GM19240 (cell line): ENCODE data around the gene ZNF407.
"Not testable (repeated sequence)": the region's sequence is repeated elsewhere in the genome, so short reads cannot be mapped to it uniquely, and the experiment has no call there.

Experiments used
- DNase-seq: peaks from one replicate; pipeline ENCODE4 v3.0.0; 2011; ENCODE audit warnings: low spot score; ENCODE audit not compliant: insufficient read length

Gene ZNF407

GRCh38 chr18:74957588-74958224 lies 360.0 kb downstream of the ZNF407 start:
- no peak for DNase-seq

DNA sequence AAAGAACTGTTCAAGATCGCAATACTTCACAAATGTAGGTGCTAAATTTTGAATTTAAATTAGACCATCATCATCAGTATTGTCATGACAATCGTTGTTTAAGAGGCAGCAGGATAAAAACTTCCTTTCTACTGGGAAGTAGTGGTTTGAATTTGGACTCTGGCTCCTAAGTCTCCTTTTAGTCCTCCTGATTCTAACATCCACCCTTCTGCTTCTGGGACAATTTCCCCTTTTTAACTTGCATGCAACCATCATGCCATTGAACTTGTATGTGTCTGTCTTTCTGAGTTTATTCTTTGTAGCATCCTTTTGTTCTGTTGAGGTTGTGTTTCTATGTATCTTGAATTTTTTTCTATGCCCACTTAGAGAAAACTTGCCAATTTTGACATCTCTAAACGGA lies 361.5 kb downstream of the ZNF407 start:
- no peak for DNase-seq

- no peak for DNase-seq
These were observed 363.9 kb downstream of the ZNF407 start for GRCh38 chr18:74961596-74961995.

- no peak for DNase-seq
These were observed 366.3 kb downstream of the ZNF407 start for GRCh38 chr18:74963820-74964446.

DNA sequence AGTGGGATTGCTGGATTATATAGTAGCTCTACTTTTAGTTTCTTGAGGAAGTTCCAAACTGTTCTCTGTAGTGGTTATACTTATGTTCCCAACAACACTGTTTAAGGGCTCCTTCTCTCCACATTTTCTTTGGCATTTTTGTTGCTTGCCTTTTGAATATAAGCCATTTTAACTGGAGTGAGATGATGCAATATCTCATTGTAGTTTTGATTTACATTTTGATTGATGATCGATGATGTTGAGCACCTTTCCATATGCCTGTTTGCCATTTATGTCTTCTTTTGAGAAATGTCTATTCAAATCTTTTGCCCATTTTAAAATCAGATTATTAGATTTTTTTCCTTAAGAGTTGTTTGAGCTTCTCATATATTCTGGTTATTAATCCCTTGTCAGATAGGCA lies 368.0 kb downstream of the ZNF407 start:
- no peak for DNase-seq

DNA sequence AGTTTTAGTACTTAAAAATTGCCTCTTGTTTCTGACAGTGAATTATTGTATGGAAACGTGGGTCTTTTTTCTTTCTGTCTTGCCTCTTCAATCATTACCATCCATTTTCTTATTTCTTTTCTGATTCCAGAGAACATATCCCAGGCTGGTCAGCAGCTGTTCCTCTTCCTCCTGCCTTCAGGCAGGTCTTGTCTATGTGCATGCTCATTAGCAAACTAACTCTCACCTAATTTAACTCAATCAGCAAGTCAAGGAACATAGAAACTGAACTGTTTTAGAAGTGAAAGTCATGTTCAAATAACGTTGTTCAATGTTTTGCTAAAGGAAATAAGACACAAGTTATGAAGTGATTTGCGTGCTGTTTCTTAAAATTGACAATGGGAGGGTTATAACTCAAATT lies 369.8 kb downstream of the ZNF407 start:
- no peak for DNase-seq

DNA sequence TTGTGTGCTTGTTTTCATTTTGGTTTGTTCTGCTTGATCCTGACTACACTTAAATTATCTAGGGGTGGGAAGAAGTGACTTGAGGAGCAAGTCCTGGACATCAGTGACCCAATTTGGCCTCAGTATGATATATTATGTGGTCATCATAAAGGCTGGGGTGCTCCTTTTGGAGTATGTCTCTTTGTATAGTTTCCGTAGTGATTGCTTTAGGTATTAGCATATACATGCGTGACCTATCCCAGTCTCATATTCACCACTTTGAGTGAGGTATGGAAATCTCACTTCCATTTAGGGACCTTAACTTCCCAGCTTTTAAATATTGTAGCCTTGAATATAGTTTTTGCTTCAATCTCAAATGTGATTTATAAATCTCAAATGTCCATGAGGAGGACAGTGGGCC lies 370.3 kb downstream of the ZNF407 start:
- no peak for DNase-seq

GRCh38 chr18:74971358-74971757 lies 373.7 kb downstream of the ZNF407 start:
- DNase-seq: not testable (repeated sequence)

- not testable (repeated sequence) for DNase-seq
These were observed 374.1 kb downstream of the ZNF407 start for GRCh38 chr18:74971776-74972175.

DNA sequence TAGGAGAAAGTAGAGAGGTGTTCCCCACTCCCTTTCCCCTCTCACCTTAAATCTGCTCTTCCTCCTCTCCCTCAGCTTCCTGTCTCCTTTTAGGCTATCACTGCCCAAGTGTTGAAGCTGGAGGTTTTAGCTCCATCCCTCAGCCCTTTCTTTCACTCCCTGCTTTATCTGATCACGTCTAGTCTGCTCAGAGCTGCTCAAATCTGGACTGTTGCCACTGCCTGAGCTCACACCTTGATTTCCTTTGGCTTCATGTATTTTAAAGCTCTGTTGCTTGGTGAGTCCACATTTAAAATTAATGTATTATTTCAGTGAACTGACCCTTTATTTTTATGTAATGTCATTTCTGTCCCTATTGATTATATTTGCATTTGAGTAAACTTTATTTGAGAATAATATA lies 374.7 kb downstream of the ZNF407 start:
- no peak for DNase-seq

DNA sequence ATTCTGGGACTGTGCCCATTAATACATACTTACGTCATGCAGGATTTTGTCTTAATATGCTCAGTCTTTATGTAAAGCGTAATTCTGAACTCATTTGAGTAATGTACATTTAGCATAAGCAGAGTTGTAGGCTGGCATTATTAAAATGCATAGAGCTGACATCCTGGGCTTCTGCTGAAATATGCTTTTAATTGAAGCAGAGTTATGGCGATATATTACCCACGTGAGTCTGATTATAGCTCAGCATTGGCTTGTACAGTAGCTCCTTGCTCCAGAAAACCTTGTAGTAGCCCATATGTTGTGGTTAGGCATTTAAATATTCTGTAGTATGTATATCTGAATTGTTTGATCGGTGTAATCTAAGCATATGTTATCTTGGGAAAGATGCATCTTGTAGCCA lies 377.3 kb downstream of the ZNF407 start:
- DNase-seq: no peak

DNA sequence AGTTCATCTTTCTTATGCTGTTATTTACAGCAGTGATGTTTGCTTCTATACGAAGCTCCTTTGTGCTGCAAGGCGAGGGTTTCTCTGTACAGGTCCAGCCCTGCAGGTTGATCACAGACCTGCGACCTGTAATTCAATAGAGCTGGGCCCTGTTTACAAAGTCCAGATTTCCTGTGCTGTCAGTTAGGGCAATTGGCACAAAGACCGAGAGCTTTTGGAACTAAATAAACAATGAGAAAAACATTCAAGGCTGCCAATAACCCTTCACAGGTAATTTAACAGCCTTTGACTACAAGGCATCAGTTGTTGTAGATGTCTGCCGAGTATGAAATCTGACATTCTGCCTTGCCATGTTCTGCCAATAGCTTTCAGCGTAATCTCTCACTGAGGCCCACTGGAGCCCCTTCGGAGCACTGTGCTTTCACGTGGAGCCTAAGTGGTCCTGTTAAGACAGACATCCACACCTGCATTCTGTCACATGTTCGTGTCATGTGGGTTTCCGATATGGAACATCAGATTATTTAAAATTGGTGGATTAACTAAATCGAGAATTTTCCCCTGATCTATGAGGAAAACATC lies 378.8 kb downstream of the ZNF407 start:
- DNase-seq: no peak

GRCh38 chr18:74977041-74977440 lies 379.4 kb downstream of the ZNF407 start:
- no peak for DNase-seq

DNA sequence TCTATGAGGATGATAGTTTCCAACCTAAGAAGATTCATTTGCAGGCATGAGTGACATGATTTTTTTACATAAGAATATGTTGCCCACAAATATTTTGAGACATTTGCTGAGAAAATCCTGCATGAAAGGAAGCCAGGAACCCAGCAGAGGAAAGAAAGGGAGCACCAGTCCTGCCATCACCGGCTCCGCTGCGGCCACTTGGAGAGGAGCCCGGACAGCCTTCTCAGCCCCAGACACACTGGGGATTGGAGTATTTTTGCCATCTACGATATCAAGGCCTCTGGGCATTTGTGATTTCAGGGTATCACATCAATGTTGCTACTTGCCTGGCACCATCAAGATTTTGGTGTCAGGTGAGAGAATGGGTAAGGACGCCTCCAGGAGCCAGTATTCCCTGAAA lies 383.0 kb downstream of the ZNF407 start:
- no peak for DNase-seq

GRCh38 chr18:74981476-74981875 lies 383.8 kb downstream of the ZNF407 start:
- no peak for DNase-seq

GRCh38 chr18:74982946-74983635 lies 385.4 kb downstream of the ZNF407 start:
- no peak for DNase-seq

GRCh38 chr18:74989134-74989533 lies 391.5 kb downstream of the ZNF407 start:
- DNase-seq: no peak

DNA sequence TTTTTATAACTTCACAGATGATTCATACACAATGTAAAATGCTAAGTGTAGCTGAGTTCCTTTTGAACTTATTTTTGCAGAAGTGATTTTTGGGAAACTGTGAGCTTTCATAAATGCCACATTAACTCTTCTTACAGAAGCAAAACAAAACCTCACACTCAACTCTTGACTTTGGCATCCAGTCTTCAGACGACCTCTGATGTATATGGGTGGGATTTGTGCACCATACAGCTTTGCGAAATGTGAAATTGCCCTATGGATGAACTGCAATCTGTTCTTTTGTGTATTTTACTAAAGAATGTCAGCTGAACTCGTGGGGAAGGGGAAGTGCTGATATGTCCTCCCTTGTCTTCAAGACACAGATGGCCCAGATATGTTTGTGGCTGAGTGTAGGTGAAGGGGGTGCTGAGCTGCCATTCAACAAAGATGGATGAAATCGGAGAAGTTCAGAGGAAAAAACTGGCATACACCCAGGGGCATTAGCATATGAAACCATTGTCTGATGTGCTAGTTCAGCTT lies 393.0 kb downstream of the ZNF407 start:
- no peak for DNase-seq

GRCh38 chr18:74994502-74995418 lies 397.1 kb downstream of the ZNF407 start:
- DNase-seq: peak; percentile 14

DNA sequence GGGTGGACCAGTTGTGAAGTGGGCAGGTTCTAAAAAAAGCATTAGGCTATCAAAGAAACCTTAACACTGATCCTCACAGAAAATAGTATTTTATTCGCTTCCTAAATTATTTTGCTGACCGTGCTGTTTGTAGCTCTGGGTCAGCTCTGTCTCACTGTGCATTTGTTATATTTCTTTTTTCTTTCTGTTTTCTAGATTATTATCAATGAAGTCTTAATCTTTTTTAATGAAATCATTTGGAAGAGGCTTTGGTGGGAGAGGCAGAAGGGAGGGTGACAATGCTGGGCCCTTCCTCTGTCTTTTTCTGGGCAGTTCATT lies 397.7 kb downstream of the ZNF407 start:
- DNase-seq: no peak

GRCh38 chr18:74996055-74996454 lies 398.4 kb downstream of the ZNF407 start:
- DNase-seq: no peak
